GM18508 (cell line): Measurements from ENCODE around the gene ZNF711.
"Not testable (repeated sequence)": the region's sequence is repeated elsewhere in the genome, so short reads cannot be mapped to it uniquely, and the experiment has no call there.

ENCODE experiments used
- ATAC-seq: cut with Tn5 transposase; IDR thresholded peaks from one replicate; pipeline ENCODE4 v1.9.1; 2021; ENCODE audit warnings: moderate number of reproducible peaks; ENCODE audit not compliant: insufficient read depth, unreplicated experiment

Gene ZNF711

DNA sequence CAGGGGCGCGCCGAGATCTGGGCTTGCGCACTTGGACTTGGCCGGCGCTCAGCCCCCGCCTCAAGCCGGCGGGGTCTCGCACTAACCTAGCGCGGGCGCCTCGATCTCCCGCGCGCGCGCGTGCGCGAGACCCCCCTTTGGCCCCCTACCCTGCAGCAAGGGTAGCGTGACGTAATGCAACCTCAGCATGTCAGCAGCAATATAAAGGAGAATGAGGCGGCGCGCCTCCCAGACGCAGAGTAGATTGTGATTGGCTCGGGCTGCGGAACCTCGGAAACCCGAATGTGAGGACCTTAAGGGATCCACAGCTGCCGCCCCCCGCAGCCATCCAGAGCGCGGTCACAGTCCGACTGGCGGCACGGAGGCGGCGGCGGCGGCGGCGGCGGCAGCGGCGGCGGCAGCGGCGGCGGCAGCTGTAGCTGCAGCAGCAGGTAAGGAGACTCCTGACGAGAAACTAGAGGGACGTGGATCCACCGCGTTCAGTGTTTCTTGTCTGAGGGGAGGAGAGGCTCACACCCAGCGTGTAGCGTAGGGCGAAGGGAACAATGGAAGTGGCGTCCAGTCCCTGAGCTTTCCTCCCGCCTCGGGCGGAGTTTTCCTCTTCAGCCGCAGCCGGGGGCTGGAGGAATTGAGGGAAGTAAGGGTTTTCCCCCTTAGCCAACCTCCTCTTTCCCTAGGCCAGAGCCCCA lies at the start of gene ZNF711, which contains the start of gene SATL1:
ZNF711 (plus strand) TSS at position 231 of the 689 bp plus-strand sequence. CDS start 3,582 bp downstream, outside the sequence.
SATL1 (minus strand) TSS at position 19 of the 689 bp plus-strand sequence. CDS start 134,811 bp downstream, outside the sequence.
- no peak for ATAC-seq

DNA sequence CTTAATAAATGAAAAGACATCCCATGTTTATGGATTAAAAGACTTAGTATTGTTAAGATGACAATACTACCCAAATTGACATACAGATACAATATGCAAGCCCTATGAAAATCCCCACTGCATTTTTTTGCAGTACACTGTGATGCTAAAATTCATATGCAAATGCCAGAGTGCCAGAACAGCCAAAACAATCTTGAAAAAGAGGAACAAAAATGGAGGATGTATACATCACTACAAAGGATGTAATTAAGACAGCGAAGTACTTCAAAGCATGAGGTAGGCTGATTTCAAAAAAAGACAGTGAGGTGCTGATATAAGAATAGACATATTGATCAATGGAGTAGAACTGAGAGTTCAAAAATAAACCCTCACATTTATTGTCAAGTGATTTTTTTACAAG lies 47.5 kb upstream of the ZNF711 start:
- ATAC-seq = no peak

GRCh38 chrX:85203461-85203970 lies 40.3 kb upstream of the ZNF711 start:
- ATAC-seq = no peak

- ATAC-seq = no peak
These were observed 29.8 kb upstream of the ZNF711 start for GRCh38 chrX:85213792-85214530.

GRCh38 chrX:85215946-85216345 lies 27.8 kb upstream of the ZNF711 start:
- ATAC-seq = no peak

- no peak for ATAC-seq
These were observed 22.4 kb upstream of the ZNF711 start for GRCh38 chrX:85221361-85221760.

- ATAC-seq = no peak
These were observed 20.4 kb upstream of the ZNF711 start for GRCh38 chrX:85223359-85223758.

- ATAC-seq = no peak
These were observed 636 bp upstream of the ZNF711 start for GRCh38 chrX:85243155-85243554.

DNA sequence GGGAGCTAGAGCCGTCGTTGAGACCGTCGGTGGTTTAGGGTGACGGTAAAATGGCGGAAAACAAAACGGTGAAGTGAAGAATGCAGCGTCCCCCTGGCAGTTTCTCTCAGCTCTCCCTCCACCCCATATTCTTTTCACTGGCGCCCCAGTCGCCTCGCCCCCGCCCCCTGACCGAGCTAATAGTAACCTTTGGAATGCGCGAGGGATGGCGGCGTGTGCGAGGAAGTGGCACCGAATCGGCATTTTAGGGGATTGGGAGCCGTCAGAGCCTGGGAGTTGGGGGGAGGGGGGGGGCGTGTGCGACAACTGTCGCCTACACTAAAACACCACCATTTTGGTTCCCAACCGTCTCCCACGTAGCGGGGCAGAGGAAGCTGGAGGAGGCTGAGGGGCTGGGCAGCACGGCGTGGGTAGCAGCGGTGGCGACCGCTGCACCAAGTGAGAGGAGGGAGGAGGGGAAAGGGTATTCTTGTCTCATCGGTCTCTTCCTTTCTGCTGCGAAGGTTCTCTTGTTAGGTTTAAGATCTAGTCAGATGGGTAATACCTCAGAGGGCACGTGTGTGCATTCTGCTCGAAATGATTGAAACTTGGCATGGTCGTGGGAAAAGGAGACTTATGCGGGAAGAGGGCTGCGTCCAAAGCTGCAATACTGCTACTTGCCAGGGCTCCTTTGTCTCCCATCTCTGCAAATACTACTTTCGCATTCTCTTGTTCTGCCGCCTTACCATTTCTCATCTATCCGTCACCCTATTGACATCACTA lies 840 bp downstream of the ZNF711 start:
- no peak for ATAC-seq

- not testable (repeated sequence) for ATAC-seq
These were observed 41.5 kb downstream of the ZNF711 start for GRCh38 chrX:85285286-85285685.

DNA sequence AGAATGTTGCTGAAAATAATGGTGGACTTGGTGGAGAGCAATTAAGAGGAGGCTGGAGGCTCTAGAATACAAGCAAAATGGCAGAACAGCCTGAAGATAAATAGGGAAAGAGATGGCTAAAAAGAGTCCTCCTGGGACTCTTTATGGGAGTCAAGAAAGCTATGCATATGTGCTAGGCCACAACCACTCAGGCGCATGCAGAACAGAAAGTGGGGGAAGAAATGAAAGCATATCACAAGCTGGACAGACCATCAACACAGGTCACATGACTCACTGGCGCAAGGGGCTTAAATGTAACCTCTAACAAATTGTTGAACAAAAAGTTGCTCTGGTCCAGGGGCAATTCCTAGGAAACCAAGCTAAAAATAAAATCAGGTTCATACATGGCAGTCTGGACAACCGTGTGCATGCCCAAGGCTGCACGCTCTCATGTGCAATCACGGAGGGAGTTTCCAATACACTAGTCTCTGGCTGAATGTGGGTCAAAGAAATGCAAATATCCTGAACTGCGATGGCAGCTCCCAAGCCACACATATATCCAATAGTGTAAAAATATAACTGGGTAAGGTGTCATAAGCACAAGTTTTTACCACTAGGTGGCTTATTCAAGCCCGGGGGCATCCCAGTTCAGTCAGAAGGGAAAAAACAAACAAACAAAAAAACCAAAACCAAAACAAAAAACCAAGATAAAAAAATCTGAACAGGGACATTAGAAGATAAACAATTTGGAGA lies 45.4 kb downstream of the ZNF711 start:
- no peak for ATAC-seq

GRCh38 chrX:85303544-85303943 lies 59.8 kb downstream of the ZNF711 start:
- ATAC-seq = no peak

- ATAC-seq = no peak
These were observed 65.9 kb downstream of the ZNF711 start for GRCh38 chrX:85309717-85310116.

GRCh38 chrX:85311348-85311747 lies 67.6 kb downstream of the ZNF711 start:
- ATAC-seq = not testable (repeated sequence)
